Ectodermal cell (in vitro differentiated cells): ENCODE measurements around the gene HPN.

ENCODE experiments used
- H3K27ac ChIP-seq: 2 replicates; pipeline ENCODE4 v1.7.0; 2013; ENCODE audit warnings: mild to moderate bottlenecking, low read depth, low read length; ENCODE audit not compliant: insufficient read depth, poor library complexity, severe bottlenecking
- H3K27me3 ChIP-seq: 2 replicates; pipeline ENCODE4 v1.7.0; 2013; ENCODE audit warnings: mild to moderate bottlenecking, low read length; ENCODE audit not compliant: insufficient read depth, control insufficient read depth, poor library complexity, severe bottlenecking
- H3K36me3 ChIP-seq: one replicate; pipeline ENCODE4 v1.7.0; 2013; ENCODE audit warnings: low read length; ENCODE audit not compliant: control insufficient read depth, insufficient read depth
- H3K4me1 ChIP-seq: one replicate; pipeline ENCODE4 v1.7.0; 2013; ENCODE audit warnings: low read length; ENCODE audit not compliant: control insufficient read depth, insufficient read depth
- H3K4me3 ChIP-seq: 2 replicates; pipeline ENCODE4 v1.7.0; 2013; ENCODE audit warnings: low read depth, low read length, control low read depth; ENCODE audit not compliant: insufficient read depth
- H3K9me3 ChIP-seq: 2 replicates; pipeline ENCODE4 v1.7.0; 2013; ENCODE audit warnings: mild to moderate bottlenecking, low read length, moderate library complexity; ENCODE audit not compliant: control insufficient read depth
- WGBS, 2 experiments: methylation state at CpG; one replicate each; pipeline ENCODE4 v1.1.7; 2013; ENCODE audit warnings: missing lambda C conversion rate in 2 of 2; 5-methylcytosine and 5-hydroxymethylcytosine counted together

HPN gene

GRCh38 chr19:35015954-35016351, 25.6 kb upstream of the HPN start:
- H3K4me3 ChIP-seq, result no peak overlapping the region
- H3K36me3 ChIP-seq, result peaks cover 58% of the 10 kb centered on the region
- no peaks in the 10 kb centered on the region for H3K9me3 ChIP-seq
- H3K27ac ChIP-seq, result no peak overlapping the region
- H3K4me1 ChIP-seq, result no peaks in the 10 kb centered on the region
- whole genome bisulfite sequencing, 2 experiments, result 95 to 97% methylated on average over 6 of the region's 6 CpGs
- H3K27me3 ChIP-seq, result no peaks in the 10 kb centered on the region

DNA sequence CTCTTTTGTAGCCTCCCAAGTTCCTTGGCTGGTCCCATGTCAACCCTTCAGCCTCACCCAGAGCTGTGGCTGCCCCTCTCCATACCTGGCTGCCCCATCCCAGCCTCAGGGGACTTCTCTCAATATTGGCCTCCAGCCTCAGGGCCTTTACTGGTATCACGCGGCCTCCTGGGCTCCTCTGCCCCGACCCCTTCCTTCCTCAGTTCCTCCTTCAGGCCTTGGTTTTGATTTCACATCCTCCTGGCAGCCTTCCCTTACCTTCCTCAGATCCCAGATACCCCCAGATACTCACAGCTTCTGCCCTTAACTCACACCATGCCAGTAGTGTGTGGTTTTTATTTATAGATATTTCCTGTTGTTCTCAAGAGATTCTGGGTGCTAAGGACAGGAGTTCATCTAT, 24.0 kb upstream of the HPN start:
- Histone ChIP-seq H3K27ac (no peak overlapping the region), H3K9me3 (no peaks in the 10 kb centered on the region), H3K27me3 (no peaks in the 10 kb centered on the region), H3K4me3 (no peak overlapping the region), H3K36me3 (peaks cover 54% of the 10 kb centered on the region), H3K4me1 (no peaks in the 10 kb centered on the region)
- WGBS, 2 experiments, result 92 to 96% methylated on average over 3 of the region's 3 CpGs

DNA sequence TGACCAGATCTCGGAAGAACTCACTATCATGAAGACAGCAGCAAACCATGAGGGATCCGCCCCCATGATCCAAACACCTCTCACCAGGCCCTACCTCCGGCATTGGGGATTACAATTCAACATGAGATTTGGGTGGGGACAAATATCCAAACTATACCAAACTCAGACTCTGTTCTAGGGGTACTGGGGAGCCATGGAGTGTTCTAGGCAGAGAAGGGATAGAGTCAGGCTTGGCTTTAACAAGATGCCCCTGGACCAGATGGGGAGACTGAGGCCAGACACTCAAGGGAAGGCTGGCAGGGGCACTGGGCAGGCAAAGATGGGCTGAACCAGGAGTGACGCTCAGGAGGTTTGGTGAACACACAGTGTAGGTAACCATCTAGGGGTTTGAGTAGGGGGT, 23.1 kb upstream of the HPN start:
- no peaks in the 10 kb centered on the region for H3K4me1 ChIP-seq
- WGBS, 2 experiments, result 91 to 96% methylated on average over 4 of the region's 4 CpGs

DNA sequence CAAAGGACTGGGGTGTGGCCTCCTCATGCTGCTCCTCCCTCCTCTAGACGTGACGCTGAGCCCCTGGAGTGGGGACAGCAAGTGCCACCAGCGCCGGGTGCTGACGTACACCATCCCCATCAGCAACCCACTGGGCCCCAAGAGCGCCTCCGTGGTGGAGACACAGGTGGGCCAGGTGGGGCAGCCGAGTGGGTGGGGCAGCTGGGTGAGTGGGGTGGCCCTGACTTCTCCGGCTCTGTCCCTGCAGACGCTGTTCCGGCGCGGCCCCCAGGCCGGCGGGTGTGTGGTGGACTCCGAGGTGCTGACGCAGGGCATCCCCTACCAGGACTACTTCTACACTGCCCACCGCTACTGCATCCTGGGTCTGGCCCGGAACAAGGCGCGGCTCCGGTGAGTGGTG, 22.4 kb upstream of the HPN start:
- Histone ChIP-seq H3K9me3 (no peaks in the 10 kb centered on the region), H3K27ac (no peak overlapping the region), H3K4me1 (no peaks in the 10 kb centered on the region), H3K27me3 (no peaks in the 10 kb centered on the region), H3K4me3 (no peak overlapping the region), H3K36me3 (peaks cover 53% of the 10 kb centered on the region)
- 94 to 96% methylated on average over 22 of the region's 22 CpGs for WGBS, 2 experiments

More for the DNA sequence above, 23.1 kb upstream of the HPN start:
- Histone ChIP-seq H3K36me3 (peaks cover 58% of the 10 kb centered on the region), H3K9me3 (no peaks in the 10 kb centered on the region), H3K27ac (no peak overlapping the region), H3K27me3 (no peaks in the 10 kb centered on the region), H3K4me3 (no peak overlapping the region)

GRCh38 chr19:35021016-35021415, 20.5 kb upstream of the HPN start:
- Histone ChIP-seq H3K27me3 (no peaks in the 10 kb centered on the region), H3K9me3 (no peaks in the 10 kb centered on the region), H3K4me3 (no peak overlapping the region), H3K4me1 (no peaks in the 10 kb centered on the region), H3K27ac (no peak overlapping the region), H3K36me3 (peaks cover 49% of the 10 kb centered on the region)
- 95 to 97% methylated on average over 10 of the region's 10 CpGs for WGBS, 2 experiments

DNA sequence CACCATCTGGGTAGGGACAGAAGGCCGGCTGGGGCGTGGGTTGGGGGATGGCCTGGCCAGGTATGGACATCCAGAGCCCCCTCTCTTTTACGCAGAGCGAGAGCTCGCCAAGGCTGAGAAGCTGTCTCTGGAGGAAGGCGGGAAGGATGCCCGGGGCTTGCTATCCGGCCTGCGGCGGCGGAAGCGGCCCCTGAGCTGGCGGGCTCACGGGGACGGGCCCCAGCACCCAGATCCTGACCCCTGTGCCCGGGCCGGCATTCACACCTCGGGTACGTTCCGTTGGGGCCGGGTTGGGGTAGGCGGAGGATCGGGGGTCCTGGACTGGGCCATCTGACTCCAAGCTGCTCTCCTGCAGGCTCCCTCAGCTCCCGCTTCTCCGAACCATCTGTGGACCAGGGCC, 19.9 kb upstream of the HPN start:
- H3K36me3 ChIP-seq, result peaks cover 47% of the 10 kb centered on the region
- 96 to 97% methylated on average over 25 of the region's 25 CpGs for WGBS, 2 experiments

DNA sequence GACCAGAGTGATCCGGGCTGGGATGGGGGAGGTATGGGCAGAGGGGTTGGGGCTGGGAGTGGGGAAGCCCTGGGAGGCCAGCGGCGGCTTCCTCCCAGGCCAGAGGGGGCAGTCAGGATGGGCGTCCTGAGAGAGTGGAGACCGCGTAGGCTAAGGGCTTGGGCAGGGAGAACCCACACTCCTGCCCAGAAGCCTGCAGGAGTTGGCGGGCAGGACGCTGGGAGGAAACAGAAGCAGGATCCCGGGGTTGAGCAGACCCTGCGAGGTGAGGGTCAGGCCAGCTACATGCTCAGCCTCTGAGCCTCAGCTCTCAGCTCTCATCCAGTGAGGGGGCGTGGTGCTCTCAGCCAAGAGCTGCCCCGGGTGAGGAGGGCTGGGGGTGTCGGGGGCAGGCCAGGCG, 19.1 kb upstream of the HPN start:
- 93% methylated on average over 14 of the region's 14 CpGs for WGBS, 2 experiments
- no peak overlapping the region for H3K4me3 ChIP-seq
- peaks cover 42% of the 10 kb centered on the region for H3K36me3 ChIP-seq
- no peak overlapping the region for H3K27ac ChIP-seq
- no peaks in the 10 kb centered on the region for H3K9me3 ChIP-seq
- no peaks in the 10 kb centered on the region for H3K27me3 ChIP-seq
- H3K4me1 ChIP-seq, result no peaks in the 10 kb centered on the region

More for the DNA sequence above, 19.9 kb upstream of the HPN start:
- Histone ChIP-seq H3K4me1 (no peaks in the 10 kb centered on the region), H3K27me3 (no peaks in the 10 kb centered on the region), H3K4me3 (no peak overlapping the region), H3K9me3 (no peaks in the 10 kb centered on the region), H3K27ac (no peak overlapping the region)

DNA sequence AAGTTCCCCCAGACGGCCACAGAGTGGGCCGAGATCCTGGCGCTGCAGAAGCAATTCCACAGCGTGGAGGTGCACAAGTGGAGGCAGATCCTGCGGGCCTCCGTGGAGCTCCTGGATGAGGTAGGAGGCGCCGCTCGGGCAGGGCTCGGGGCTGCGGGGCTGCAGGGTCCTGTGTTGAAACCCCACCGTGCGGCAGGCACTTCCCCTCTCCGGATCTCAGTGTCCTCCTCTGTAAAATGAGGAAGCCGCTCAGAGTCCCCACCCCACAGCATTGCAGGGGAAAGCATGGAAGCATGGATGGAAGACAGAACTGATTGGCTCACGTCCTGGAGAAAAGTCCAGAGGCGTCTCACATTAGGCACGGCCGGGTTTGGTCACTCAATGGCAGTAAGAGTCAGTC, 18.1 kb upstream of the HPN start:
- Histone ChIP-seq H3K27me3 (no peaks in the 10 kb centered on the region), H3K4me3 (no peak overlapping the region), H3K36me3 (peaks cover 45% of the 10 kb centered on the region), H3K27ac (no peak overlapping the region), H3K9me3 (no peaks in the 10 kb centered on the region), H3K4me1 (no peaks in the 10 kb centered on the region)
- WGBS, 2 experiments, result 95% methylated on average over 19 of the region's 19 CpGs

DNA sequence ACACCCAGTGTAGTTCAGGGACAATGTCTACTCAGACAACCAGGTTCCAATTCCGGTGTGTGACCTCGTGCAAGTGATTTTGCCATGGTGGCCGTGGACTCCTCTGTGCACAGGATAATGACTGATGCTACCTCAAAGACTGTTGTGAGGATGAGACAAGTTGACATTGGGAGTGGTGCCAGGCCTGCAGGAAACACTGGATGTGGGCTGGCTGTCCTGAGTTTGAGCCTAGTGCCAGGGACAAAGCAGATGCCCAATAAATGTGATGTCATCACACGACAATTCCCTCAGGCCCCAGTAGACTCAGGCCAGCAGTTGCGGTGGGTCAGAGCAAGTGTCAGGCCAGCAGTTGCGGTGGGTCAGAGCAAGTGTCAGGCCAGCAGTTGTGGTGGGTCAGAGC, 17.4 kb upstream of the HPN start:
- 96 to 97% methylated on average over 6 of the region's 6 CpGs for WGBS, 2 experiments
- peaks cover 41% of the 10 kb centered on the region for H3K36me3 ChIP-seq

DNA sequence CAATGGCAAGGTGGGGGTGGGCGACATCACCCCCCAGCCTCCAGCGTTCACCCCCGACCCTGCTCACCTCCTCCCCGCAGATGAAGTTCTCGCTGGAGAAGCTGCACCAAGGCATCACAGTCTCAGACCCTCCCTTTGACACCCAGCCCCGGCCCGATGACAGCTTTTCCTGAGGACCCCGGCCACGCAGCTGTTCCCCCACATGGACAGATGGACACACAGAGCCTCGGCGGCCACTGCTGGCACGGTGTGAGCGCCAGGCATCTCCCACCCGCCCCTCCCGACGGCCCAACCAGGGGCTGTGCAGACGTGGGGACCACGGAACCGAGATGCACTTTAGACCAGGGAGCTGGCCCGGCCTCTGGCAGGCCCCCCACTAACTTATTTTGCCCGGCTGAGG, 15.6 kb upstream of the HPN start:
- 94 to 95% methylated on average over 21 of the region's 21 CpGs for WGBS, 2 experiments
- Histone ChIP-seq H3K4me3 (no peak overlapping the region), H3K27ac (no peak overlapping the region), H3K27me3 (peaks cover 17% of the 10 kb centered on the region), H3K4me1 (no peaks in the 10 kb centered on the region), H3K36me3 (peaks cover 28% of the 10 kb centered on the region), H3K9me3 (no peaks in the 10 kb centered on the region)

More for the DNA sequence above, 17.4 kb upstream of the HPN start:
- H3K9me3 ChIP-seq, result no peaks in the 10 kb centered on the region
- H3K4me1 ChIP-seq, result no peaks in the 10 kb centered on the region
- H3K27me3 ChIP-seq, result peaks cover under 1% of the 10 kb centered on the region
- no peak overlapping the region for H3K4me3 ChIP-seq
- H3K27ac ChIP-seq, result no peak overlapping the region

DNA sequence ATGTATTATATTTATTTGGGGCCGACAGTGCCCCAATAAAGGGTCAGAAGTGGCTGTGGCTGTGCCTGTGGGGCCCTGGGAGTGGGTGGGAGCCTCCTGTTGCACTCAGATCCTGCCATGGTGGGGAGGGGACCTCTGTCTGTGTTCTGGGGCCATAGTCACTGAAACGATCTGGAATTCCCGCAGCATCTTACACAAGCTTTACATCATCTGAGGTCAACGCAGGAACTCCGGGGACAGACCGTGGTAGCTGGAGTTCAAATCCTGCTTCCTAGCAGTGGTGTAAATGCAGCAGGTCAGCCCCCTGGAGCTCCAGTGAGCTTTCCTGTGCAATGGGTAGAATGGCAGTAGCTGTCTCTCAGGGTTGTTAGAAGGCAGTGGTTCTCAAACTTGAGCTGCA, 15.1 kb upstream of the HPN start:
- H3K36me3 ChIP-seq, result peaks cover 25% of the 10 kb centered on the region
- H3K27ac ChIP-seq, result no peak overlapping the region
- WGBS, 2 experiments, result 92% methylated on average over 6 of the region's 6 CpGs
- H3K4me3 ChIP-seq, result no peak overlapping the region
- no peaks in the 10 kb centered on the region for H3K4me1 ChIP-seq
- peaks cover 21% of the 10 kb centered on the region for H3K27me3 ChIP-seq
- no peaks in the 10 kb centered on the region for H3K9me3 ChIP-seq
